Naive thymus-derived CD4-positive, alpha-beta T cell (primary cell): ENCODE results near the gene CPA5. TPM values are rescaled to one million over a fixed set of nuclear protein-coding genes. Genes with fewer than 3 reads are reported as not detected.
A peak's percentile ranks its signal among the peaks of the same experiment; 100 is the strongest.

Experiments used
- ATAC-seq: fragments of 150-1000 bp; cut with Tn5 transposase; 2 replicates; pipeline ENCODE4 v1.10.0; 2021; ENCODE audit warnings: mild to moderate bottlenecking, moderate library complexity
- CTCF ChIA-PET: fragments of 350-600 bp; sonication (Branson Sonifier 250); formaldehyde crosslinking; loops from one replicate; lab custom pipeline; 2021; ENCODE audit warnings: antibody characterized with exemption; lab: Charles Lee
- POLR2A ChIA-PET: fragments of 350-600 bp; sonication (Branson Sonifier 250); formaldehyde crosslinking; loops from one replicate; lab custom pipeline; 2021; ENCODE audit warnings: antibody characterized with exemption, inconsistent platforms; lab: Charles Lee
- DNase-seq, 9 donors: peaks; one replicate each; pipeline versions ENCODE4 v3.0.0 to v3.0.0-alpha.2; 2020 to 2022; ENCODE audit warnings: mixed read lengths in 1 of 9
- H3K27ac ChIP-seq: one replicate; pipeline ENCODE4 v1.7.0; 2013; ENCODE audit warnings: mild to moderate bottlenecking, low read depth, low read length, moderate library complexity
- H3K27me3 ChIP-seq, 2 donors: one replicate each; pipeline ENCODE4 v1.7.0; 2013; ENCODE audit warnings: low read length in 2 of 2, mild to moderate bottlenecking in 2 of 2, moderate library complexity in 2 of 2; ENCODE audit not compliant: control insufficient read depth in 2 of 2, insufficient read depth in 2 of 2
- H3K36me3 ChIP-seq, 3 experiments: 1 replicate in 2 of 3; 2 replicates in 1 of 3; pipeline ENCODE4 v1.7.0; 2013; ENCODE audit warnings: low read length in 3 of 3, mild to moderate bottlenecking in 3 of 3, moderate library complexity in 1 of 3; ENCODE audit not compliant: insufficient read depth in 3 of 3, control insufficient read depth in 2 of 3
- H3K4me1 ChIP-seq, 2 donors: one replicate each; pipeline ENCODE4 v1.7.0; 2013; ENCODE audit warnings: low read length in 2 of 2, mild to moderate bottlenecking in 2 of 2, moderate library complexity in 1 of 2; ENCODE audit not compliant: control insufficient read depth in 2 of 2, insufficient read depth in 2 of 2
- H3K4me3 ChIP-seq: 2 replicates; pipeline ENCODE4 v1.7.0; 2013; ENCODE audit warnings: mild to moderate bottlenecking, low read length
- H3K9me3 ChIP-seq, 3 experiments: 1 replicate in 2 of 3; 2 replicates in 1 of 3; pipeline ENCODE4 v1.7.0; 2013; ENCODE audit warnings: low read length in 3 of 3; ENCODE audit not compliant: control insufficient read depth in 2 of 3
- H3K27ac Mint-ChIP-seq, 9 donors: one replicate each; pipeline ENCODE4 v1.8.0; 2020 to 2022; ENCODE audit warnings: mixed read lengths in 9 of 9, mild to moderate bottlenecking in 8 of 9, moderate library complexity in 5 of 9, inconsistent platforms in 2 of 9
- H3K27me3 Mint-ChIP-seq, 5 donors: one replicate each; pipeline ENCODE4 v1.8.0; 2021 to 2022; ENCODE audit warnings: mixed read lengths in 5 of 5, mild to moderate bottlenecking in 1 of 5
- H3K36me3 Mint-ChIP-seq, 5 donors: one replicate each; pipeline ENCODE4 v1.8.0; 2020 to 2022; ENCODE audit warnings: mixed read lengths in 5 of 5, mild to moderate bottlenecking in 3 of 5, inconsistent platforms in 1 of 5
- H3K4me1 Mint-ChIP-seq, 7 donors: one replicate each; pipeline ENCODE4 v1.8.0; 2020 to 2022; ENCODE audit warnings: mixed read lengths in 7 of 7, mild to moderate bottlenecking in 3 of 7, inconsistent platforms in 1 of 7
- H3K4me3 Mint-ChIP-seq, 10 donors: one replicate each; pipeline ENCODE4 v1.8.0; 2020 to 2022; ENCODE audit warnings: mild to moderate bottlenecking in 10 of 10, mixed read lengths in 10 of 10, moderate library complexity in 6 of 10, inconsistent platforms in 2 of 10
- H3K9me3 Mint-ChIP-seq, 11 donors: one replicate each; pipeline ENCODE4 v1.8.0; 2020 to 2022; ENCODE audit warnings: mixed read lengths in 11 of 11, mild to moderate bottlenecking in 4 of 11, inconsistent platforms in 1 of 11, moderate library complexity in 1 of 11
- intact Hi-C, 2 donors: fragments of 100-400 bp; cut with micrococcal nuclease; formaldehyde crosslinking; loops; one replicate each; pipeline ENCODE4 v1.15.1; 2023
- polyA plus RNA-seq, 2 donors: library from polyadenylated mRNA; unstranded; fragments of 300-500 nt; fragmentation: Illumina TruSeq; gene quantifications; one replicate each; pipeline ENCODE4 v1.2.3, GENCODE V29; 2021
- total RNA-seq, 6 experiments: library from RNA in 5 of 6; stranded (reverse) in 5 of 6; gene quantifications; 1 replicate in 5 of 6; 2 replicates in 1 of 6; pipeline ENCODE4 v1.2.3 and lab custom pipeline; 2021 to 2026

CPA5 gene
- total and polyA plus RNA-seq, 7 experiments from 2014 or later, result 0.77 to 7.9 (median 3.9) TPM; not detected in 2

DNA sequence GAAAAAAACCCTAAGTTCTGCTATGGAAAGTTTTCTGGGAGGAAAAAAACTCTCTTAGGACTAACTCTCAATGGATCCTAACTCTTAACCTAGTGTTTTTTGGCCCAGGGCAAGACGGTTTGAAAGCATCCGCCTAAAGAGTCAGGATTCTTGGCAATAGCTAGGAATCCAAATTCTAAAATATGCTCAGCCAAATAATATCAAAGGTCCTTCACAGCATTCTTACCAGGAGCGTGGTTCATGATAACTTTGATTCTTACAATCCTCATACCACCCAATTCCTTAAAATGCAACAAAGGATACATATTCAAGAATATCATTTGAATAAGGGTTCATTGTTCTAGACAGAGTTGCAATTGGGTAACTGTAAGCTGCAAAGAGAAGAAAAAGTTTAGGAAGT, 57.0 kb downstream of the CPA5 start:
- H3K27ac ChIP-seq, result no peak overlapping the region
- DNase-seq (no peak), ATAC-seq (no peak)
- Mint-ChIP-seq H3K4me3 (no peak overlapping the region), H3K36me3 (peaks cover 0 to 53% (median 42%) of the 10 kb centered on the region in 5 donors), H3K27ac (no peak overlapping the region), H3K4me1 (peaks cover 0 to 11% (median 3%) of the 10 kb centered on the region in 7 donors), H3K9me3 (no peaks in the 10 kb centered on the region), H3K27me3 (no peaks in the 10 kb centered on the region)
- H3K4me1 ChIP-seq, result no peaks in the 10 kb centered on the region
- H3K4me3 ChIP-seq, result no peak overlapping the region
- intact Hi-C loops, result no loop called here
- no peaks in the 10 kb centered on the region for H3K27me3 ChIP-seq
- H3K36me3 ChIP-seq, result peaks cover 0 to 19% (median 0%) of the 10 kb centered on the region in 3 experiments
- H3K9me3 ChIP-seq, result no peaks in the 10 kb centered on the region
- CTCF ChIA-PET, result no interaction called here
- POLR2A ChIA-PET, result interaction anchor here (0.9 kb wide), 1 partner anchor 11 kb away, joined by 4 read pairs; no protein-coding TSS in a partner anchor

DNA sequence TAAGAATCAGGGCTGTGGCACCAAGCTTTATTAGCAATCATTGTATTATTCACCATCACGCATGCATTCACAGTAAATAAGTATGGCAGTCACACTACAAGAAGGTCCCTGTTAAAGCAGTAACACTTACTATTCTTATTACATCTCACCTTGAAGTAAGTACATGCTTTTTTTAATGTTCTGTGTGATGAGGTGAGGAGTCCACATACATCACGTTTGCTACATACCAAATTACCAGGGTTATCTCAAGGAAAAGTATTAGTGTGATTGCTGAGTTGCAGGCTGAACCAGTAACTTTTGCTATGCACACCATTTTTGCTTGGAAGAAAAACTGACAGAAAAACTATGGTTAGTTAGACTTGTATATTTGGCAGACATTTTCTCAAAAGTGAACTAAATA, 60.4 kb downstream of the CPA5 start:
- H3K27me3 ChIP-seq, result no peaks in the 10 kb centered on the region
- H3K36me3 ChIP-seq, result peaks cover 0 to 16% (median 0%) of the 10 kb centered on the region in 3 experiments
- no peaks in the 10 kb centered on the region for H3K9me3 ChIP-seq
- H3K27ac ChIP-seq, result no peak overlapping the region
- H3K27ac Mint-ChIP-seq, result no peak overlapping the region
- no peak for DNase-seq
- ATAC-seq, result no peak
- no peaks in the 10 kb centered on the region for H3K27me3 Mint-ChIP-seq
- intact Hi-C loops, result no loop called here
- H3K36me3 Mint-ChIP-seq, result peaks cover 0 to 35% (median 24%) of the 10 kb centered on the region in 5 donors
- H3K4me1 ChIP-seq, result no peaks in the 10 kb centered on the region
- peaks cover 0 to 16% (median 7%) of the 10 kb centered on the region in 7 donors for H3K4me1 Mint-ChIP-seq
- H3K9me3 Mint-ChIP-seq, result no peaks in the 10 kb centered on the region
- H3K4me3 ChIP-seq, result no peak overlapping the region
- POLR2A ChIA-PET, result no interaction called here
- CTCF ChIA-PET, result interaction anchor here (1.3 kb wide), 1 partner anchor 11 kb away, joined by 3 read pairs; no protein-coding TSS in a partner anchor
- H3K4me3 Mint-ChIP-seq, result no peak overlapping the region

DNA sequence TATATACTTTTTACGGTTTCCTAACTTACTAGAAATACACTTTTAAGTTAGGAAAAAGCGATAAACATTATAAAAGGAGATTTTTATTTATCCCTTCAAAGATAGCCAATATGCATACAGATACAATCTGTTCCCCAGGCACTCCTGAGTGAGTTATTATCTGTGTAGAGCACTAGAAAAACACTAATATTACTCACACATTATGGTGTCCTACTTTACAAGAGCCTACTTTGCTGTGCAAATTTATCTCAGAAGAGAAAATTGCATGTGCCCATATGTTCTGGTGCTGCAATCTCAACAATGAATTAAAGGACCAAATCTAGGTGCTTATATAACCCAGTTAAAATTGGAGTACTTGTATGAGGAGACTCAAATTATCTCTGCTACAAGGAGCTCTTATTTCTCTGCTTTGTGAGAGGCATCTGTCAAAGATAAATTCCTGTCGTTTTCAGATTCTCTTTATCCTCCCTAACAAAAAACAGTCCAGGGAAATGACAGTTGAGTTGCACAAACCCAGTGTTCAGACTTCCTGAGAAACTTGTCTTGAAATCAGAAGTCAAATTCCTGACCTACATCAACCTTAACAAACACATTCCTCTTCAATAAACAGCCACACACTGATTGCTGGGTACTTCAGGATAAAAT, 64.6 kb downstream of the CPA5 start:
- Histone ChIP-seq H3K4me3 (no peak overlapping the region), H3K36me3 (peaks cover 0 to 6% (median 0%) of the 10 kb centered on the region in 3 experiments), H3K9me3 (no peaks in the 10 kb centered on the region), H3K4me1 (peaks cover 0 to 8% of the 10 kb centered on the region in 2 donors), H3K27me3 (no peaks in the 10 kb centered on the region), H3K27ac (no peak overlapping the region)
- Mint-ChIP-seq H3K4me3 (no peak overlapping the region), H3K4me1 (peaks cover 5 to 50% (median 31%) of the 10 kb centered on the region in 7 donors), H3K27me3 (no peaks in the 10 kb centered on the region), H3K9me3 (no peaks in the 10 kb centered on the region), H3K36me3 (peaks cover 0 to 27% (median 8%) of the 10 kb centered on the region in 5 donors), H3K27ac (peak overlapping the region in 2 of 9 donors; percentile 22 to 52)
- intact Hi-C loops, result no loop called here
- DNase-seq (no peak), ATAC-seq (no peak)
- POLR2A ChIA-PET, result interaction anchor here (1.2 kb wide), 1 partner anchor 11 kb away, joined by 5 read pairs; no protein-coding TSS in a partner anchor
- CTCF ChIA-PET, result interaction anchor here (0.7 kb wide), 1 partner anchor 30 kb away, joined by 3 read pairs; no protein-coding TSS in a partner anchor

DNA sequence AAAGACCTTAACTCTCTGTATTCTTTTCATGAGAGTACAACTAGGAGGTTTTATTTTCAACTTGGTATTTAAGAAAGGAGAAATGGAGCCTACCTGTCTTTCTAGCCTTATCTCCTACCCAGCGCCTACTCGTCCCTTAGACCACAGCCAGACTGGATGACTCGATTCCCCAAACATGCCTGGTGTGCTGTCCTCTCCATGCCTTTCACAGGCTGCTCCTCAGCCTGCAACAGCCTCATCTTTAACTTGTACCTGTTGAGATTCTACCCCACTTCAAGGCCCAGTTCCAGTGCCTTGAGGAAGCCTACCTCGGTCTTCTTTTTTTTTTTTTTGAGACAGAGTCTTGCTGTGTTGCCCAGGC, 65.1 kb downstream of the CPA5 start:
- ChIA-PET CTCF (interaction anchor here (0.7 kb wide), 1 partner anchor 30 kb away, joined by 3 read pairs; no protein-coding TSS in a partner anchor), POLR2A (interaction anchor here (1.2 kb wide), 1 partner anchor 10 kb away, joined by 5 read pairs; no protein-coding TSS in a partner anchor)
- Mint-ChIP-seq H3K27me3 (no peaks in the 10 kb centered on the region), H3K27ac (peak overlapping the region in 2 of 9 donors; percentile 13 to 52), H3K9me3 (no peaks in the 10 kb centered on the region), H3K36me3 (peaks cover 0 to 27% (median 8%) of the 10 kb centered on the region in 5 donors), H3K4me1 (peaks cover 6 to 55% (median 36%) of the 10 kb centered on the region in 7 donors), H3K4me3 (peak overlapping the region in 1 of 10 donors; percentile 42)
- no peak overlapping the region for H3K4me3 ChIP-seq
- no peak overlapping the region for H3K27ac ChIP-seq
- H3K9me3 ChIP-seq, result no peaks in the 10 kb centered on the region
- no peak for ATAC-seq
- peaks cover 0 to 1% (median 0%) of the 10 kb centered on the region in 3 experiments for H3K36me3 ChIP-seq
- DNase-seq, result no peak
- peaks cover 1 to 13% of the 10 kb centered on the region in 2 donors for H3K4me1 ChIP-seq
- H3K27me3 ChIP-seq, result no peaks in the 10 kb centered on the region
- intact Hi-C loops, result loop anchor here in 1 of 2 donors (10.0 kb wide), 1 partner anchor 75 kb away; no protein-coding TSS in a partner anchor

DNA sequence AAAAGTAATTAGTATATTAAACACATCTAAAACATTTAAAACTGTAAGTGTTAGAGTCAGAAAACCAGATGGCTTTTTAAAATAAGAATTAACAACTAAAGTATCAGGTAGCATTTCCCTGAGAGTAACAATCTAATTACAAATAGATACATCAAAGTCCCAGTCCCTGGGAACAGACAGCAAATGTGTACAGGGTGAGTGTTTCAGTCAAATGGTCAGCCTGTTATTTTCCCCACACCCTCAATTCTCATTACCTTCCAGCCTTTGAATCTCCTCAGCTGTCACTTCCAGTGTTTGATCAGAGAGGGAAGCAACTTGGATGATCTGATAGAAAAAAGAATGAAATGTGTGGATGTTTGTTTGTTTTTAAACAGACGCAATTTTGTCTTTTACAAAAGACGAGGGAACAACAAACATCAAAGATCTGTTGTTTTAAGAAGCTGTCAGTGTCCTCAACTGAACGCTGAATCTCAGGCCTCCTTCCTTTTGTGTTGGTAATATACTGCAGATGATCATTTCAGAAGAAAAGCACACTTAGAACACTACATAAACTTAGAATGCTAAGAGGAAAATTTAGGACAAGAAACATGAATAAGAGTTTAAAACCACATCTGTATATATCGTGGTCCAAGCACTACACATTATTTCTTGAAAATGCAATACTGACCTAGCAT, 66.4 kb downstream of the CPA5 start:
- DNase-seq, result no peak
- ChIA-PET POLR2A (interaction anchor here (1.3 to 1.5 kb wide), 2 partner anchors 15 to 30 kb away, joined by 3 to 6 read pairs; partner anchors contain the start of gene CEP41), CTCF (interaction anchor here (1.5 kb wide), 1 partner anchor 17 kb away, joined by 3 read pairs; no protein-coding TSS in a partner anchor)
- Mint-ChIP-seq H3K36me3 (peaks cover 0 to 22% (median 9%) of the 10 kb centered on the region in 5 donors), H3K4me3 (no peak overlapping the region), H3K4me1 (peaks cover 16 to 68% (median 49%) of the 10 kb centered on the region in 7 donors), H3K27me3 (no peaks in the 10 kb centered on the region), H3K9me3 (no peaks in the 10 kb centered on the region), H3K27ac (peak overlapping the region in 2 of 9 donors; percentile 7 to 8)
- Histone ChIP-seq H3K9me3 (no peaks in the 10 kb centered on the region), H3K4me1 (peaks cover 8 to 26% of the 10 kb centered on the region in 2 donors), H3K27me3 (no peaks in the 10 kb centered on the region), H3K27ac (no peak overlapping the region), H3K36me3 (no peaks in the 10 kb centered on the region), H3K4me3 (no peak overlapping the region)
- intact Hi-C loops, result loop anchor here in 1 of 2 donors (10.0 kb wide), 1 partner anchor 74 kb away; no protein-coding TSS in a partner anchor
- no peak for ATAC-seq

DNA sequence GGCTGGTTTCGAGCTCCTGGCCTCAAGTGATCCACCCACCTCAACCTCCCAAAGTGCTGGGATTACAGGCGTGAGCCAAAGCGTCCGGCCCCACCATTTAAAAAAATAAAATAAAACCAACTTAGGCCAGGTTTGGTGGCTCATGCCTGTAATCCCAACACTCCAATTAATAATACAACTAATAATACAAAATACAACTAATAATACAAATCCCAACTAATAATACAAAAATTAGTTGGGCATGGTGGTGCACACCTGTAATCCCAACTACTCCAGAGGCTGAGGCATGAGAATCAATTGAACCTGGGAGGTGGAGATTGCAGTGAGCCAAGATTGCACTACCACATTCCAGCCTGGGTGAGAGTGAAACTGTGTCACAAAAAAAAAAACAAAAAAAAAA, 68.6 kb downstream of the CPA5 start:
- ChIA-PET CTCF (no interaction called here), POLR2A (interaction anchor here (0.9 to 1.0 kb wide), 2 partner anchors 8 to 14 kb away, joined by 3 to 5 read pairs; no protein-coding TSS in a partner anchor)
- no peak for DNase-seq

More for the DNA sequence above, 68.6 kb downstream of the CPA5 start:
- Histone ChIP-seq H3K4me1 (peaks cover 8 to 48% of the 10 kb centered on the region in 2 donors), H3K9me3 (no peaks in the 10 kb centered on the region), H3K4me3 (no peak overlapping the region), H3K36me3 (no peaks in the 10 kb centered on the region), H3K27me3 (no peaks in the 10 kb centered on the region), H3K27ac (no peak overlapping the region)
- Mint-ChIP-seq H3K27ac (peak overlapping the region in 2 of 9 donors; percentile 68 to 86), H3K4me1 (peaks cover 30 to 86% (median 71%) of the 10 kb centered on the region in 7 donors), H3K4me3 (peak overlapping the region in 2 of 10 donors; percentile 10 to 67), H3K9me3 (no peaks in the 10 kb centered on the region), H3K27me3 (no peaks in the 10 kb centered on the region), H3K36me3 (peaks cover 0 to 22% (median 8%) of the 10 kb centered on the region in 5 donors)
- intact Hi-C loops, result loop anchor here in 1 of 2 donors (10.0 kb wide), 1 partner anchor 72 kb away; no protein-coding TSS in a partner anchor
- ATAC-seq, result no peak
